Spleen (tissue), 11 donors: ENCODE measurements around the gene NRAP. TPM values are rescaled to one million over a fixed set of nuclear protein-coding genes. Genes with fewer than 3 reads are reported as not detected.

Experiments used
- DNase-seq: peaks from one replicate; pipeline ENCODE4 v3.0.0-alpha.2; 2020
- H3K27ac ChIP-seq, 8 donors: fragments of 200-600 bp; sonication (generic) in 7 of 8; 1 replicate in 4 of 8; 2 replicates in 4 of 8; pipeline versions ENCODE4 v1.5.0 to v1.8.0; 2016 to 2021; ENCODE audit warnings: inconsistent platforms in 4 of 8, mild to moderate bottlenecking in 4 of 8, moderate library complexity in 1 of 8
- H3K27me3 ChIP-seq, 7 donors: fragments of 200-600 bp; sonication (generic) in 6 of 7; replicated peaks in 1 of 7; 1 replicate in 4 of 7; 2 replicates in 3 of 7; pipeline versions ENCODE4 v1.5.0 to v1.8.0; 2016 to 2021; ENCODE audit warnings: inconsistent platforms in 3 of 7, mild to moderate bottlenecking in 1 of 7
- H3K36me3 ChIP-seq, 6 donors: fragments of 200-600 bp; sonication (generic) in 5 of 6; 1 replicate in 4 of 6; 2 replicates in 2 of 6; pipeline versions ENCODE4 v1.5.0 to v1.8.0; 2016 to 2021; ENCODE audit warnings: inconsistent platforms in 2 of 6
- H3K4me1 ChIP-seq, 6 donors: fragments of 200-600 bp; sonication (generic) in 5 of 6; 1 replicate in 3 of 6; 2 replicates in 3 of 6; pipeline versions ENCODE4 v1.5.0 to v1.8.0; 2016 to 2021; ENCODE audit warnings: inconsistent platforms in 3 of 6
- H3K4me3 ChIP-seq, 8 donors: fragments of 200-600 bp; sonication (generic) in 7 of 8; 1 replicate in 4 of 8; 2 replicates in 4 of 8; pipeline versions ENCODE4 v1.5.0 to v1.8.0; 2016 to 2021; ENCODE audit warnings: inconsistent platforms in 4 of 8, mild to moderate bottlenecking in 4 of 8, moderate library complexity in 2 of 8
- H3K9me3 ChIP-seq, 8 donors: fragments of 200-600 bp; sonication (generic) in 7 of 8; 1 replicate in 4 of 8; 2 replicates in 4 of 8; pipeline versions ENCODE4 v1.5.0 to v1.8.0; 2016 to 2021; ENCODE audit warnings: inconsistent platforms in 4 of 8
- CTCF ChIP-seq, 11 experiments: fragments of 200-600 bp in 7 of 11; fragments of 450-650 bp in 4 of 11; sonication (generic) in 4 of 11; IDR thresholded peaks in 8 of 11; conservative IDR thresholded peaks in 3 of 11; 1 replicate in 7 of 11; 2 replicates in 4 of 11; pipeline versions ENCODE4 v1.4.0 to v1.8.0; 2016 to 2021; ENCODE audit warnings: antibody characterized with exemption in 11 of 11, inconsistent platforms in 4 of 11, mild to moderate bottlenecking in 1 of 11
- POLR2A ChIP-seq, 3 donors: fragments of 450-650 bp; IDR thresholded peaks; one replicate each; pipeline ENCODE4 v1.5.1; 2017; ENCODE audit warnings: antibody characterized with exemption in 3 of 3, mild to moderate bottlenecking in 1 of 3
- POLR2AphosphoS5 ChIP-seq, 3 donors: sonication (generic); formaldehyde crosslinking; IDR thresholded peaks; one replicate each; pipeline ENCODE4 v1.5.1; 2017; ENCODE audit warnings: antibody characterized with exemption in 3 of 3
- WGBS, 5 donors: extraction: QIAGEN DNeasy Blood & Tissue Kit in 3 of 5; methylation state at CpG; one replicate each; pipeline versions ENCODE4 v1.1.5 to v1.1.7; 2013 to 2018; 5-methylcytosine and 5-hydroxymethylcytosine counted together
- intact Hi-C: fragments of 100-400 bp; cut with DNase I; formaldehyde crosslinking; loops from one replicate; pipeline ENCODE4 v1.15.0; 2023; ENCODE audit warnings: low total_unique reads
- polyA plus RNA-seq, 3 donors: library from polyadenylated mRNA; stranded (reverse); fragments of 200-250 nt; gene quantifications; one replicate each; pipeline ENCODE4 v1.2.1, GENCODE V29; 2013
- total RNA-seq, 7 donors: library from RNA; depleted of rRNA in 3 of 7; stranded (reverse); fragments of >200 nt in 3 of 7; fragmentation: NEBNext Ultra II Directional in 4 of 7; extraction: Animal tissue kit (Norgen Biotek cat#: 25700) in 4 of 7; gene quantifications; one replicate each; pipeline versions ENCODE4 v1.1.0 to v1.2.1, GENCODE V29; 2016 to 2021
- donor health status: healthy with polysubstance abuse.
- donor health status: DM: no; HTN: no; CAD: no; lungs with moderate emphysema.
- donor health status: DM: no; HTN: no; CAD: no.
- donor health status: Bipolar disorder and iron deficiency.
- donor health status: healthy.
- donor health status: DM: no; HTN: no; CAD: no.
- donor health status: DM: yes; HTN: yes; CAD: no.

NRAP gene
- total and polyA plus RNA-seq, 10 donors, result 0.03 to 0.13 (median 0.04) TPM; not detected in 6

- no peak overlapping the region for H3K4me3 ChIP-seq
- H3K36me3 ChIP-seq, result no peaks in the 10 kb centered on the region
- H3K4me1 ChIP-seq, result no peaks in the 10 kb centered on the region
- TF ChIP-seq CTCF (IDR thresholded peaks at IDR 0.05 in 8 of 11, conservative IDR thresholded peaks at IDR 0.05 in 3 of 11) (no peak), POLR2AphosphoS5 (IDR thresholded peaks at IDR 0.05) (no peak), POLR2A (IDR thresholded peaks at IDR 0.05) (no peak)
- no peaks in the 10 kb centered on the region for H3K9me3 ChIP-seq
- no peak overlapping the region for H3K27ac ChIP-seq
- no peak for DNase-seq
- 44 to 56% (median 50%) methylated on average over 7 of the region's 7 CpGs for WGBS, 5 donors
- H3K27me3 ChIP-seq, result peaks cover 0 to 9% (median 0%) of the 10 kb centered on the region in 7 donors
- intact Hi-C loops, result no loop called here
Observed at GRCh38 chr10:113644185-113645120, 19.4 kb downstream of the NRAP start.

GRCh38 chr10:113643183-113643582 is 20.7 kb downstream of the NRAP start:
- Histone ChIP-seq H3K9me3 (no peaks in the 10 kb centered on the region), H3K27me3 (peaks cover 0 to 9% (median 0%) of the 10 kb centered on the region in 7 donors), H3K4me3 (no peak overlapping the region), H3K36me3 (no peaks in the 10 kb centered on the region), H3K4me1 (no peaks in the 10 kb centered on the region), H3K27ac (no peak overlapping the region)
- TF ChIP-seq POLR2A (IDR thresholded peaks at IDR 0.05) (no peak), POLR2AphosphoS5 (IDR thresholded peaks at IDR 0.05) (no peak), CTCF (IDR thresholded peaks at IDR 0.05 in 8 of 11, conservative IDR thresholded peaks at IDR 0.05 in 3 of 11) (no peak)
- WGBS, 5 donors, result 65 to 83% (median 77%) methylated on average over 4 of the region's 4 CpGs
- intact Hi-C loops, result no loop called here
- DNase-seq, result no peak

- 68 to 86% (median 81%) methylated on average over 4 of the region's 4 CpGs for WGBS, 5 donors
- TF ChIP-seq POLR2A (IDR thresholded peaks at IDR 0.05) (no peak), POLR2AphosphoS5 (IDR thresholded peaks at IDR 0.05) (no peak), CTCF (IDR thresholded peaks at IDR 0.05 in 8 of 11, conservative IDR thresholded peaks at IDR 0.05 in 3 of 11) (no peak)
- peaks cover 0 to 9% (median 0%) of the 10 kb centered on the region in 7 donors for H3K27me3 ChIP-seq
- intact Hi-C loops, result no loop called here
- H3K4me1 ChIP-seq, result no peaks in the 10 kb centered on the region
- H3K36me3 ChIP-seq, result no peaks in the 10 kb centered on the region
- H3K9me3 ChIP-seq, result no peaks in the 10 kb centered on the region
- no peak overlapping the region for H3K27ac ChIP-seq
- no peak for DNase-seq
- H3K4me3 ChIP-seq, result no peak overlapping the region
Observed at GRCh38 chr10:113641702-113642101, 22.1 kb downstream of the NRAP start.

- Histone ChIP-seq H3K27me3 (peaks cover 0 to 15% (median 0%) of the 10 kb centered on the region in 7 donors), H3K27ac (no peak overlapping the region), H3K36me3 (no peaks in the 10 kb centered on the region), H3K4me1 (no peaks in the 10 kb centered on the region), H3K9me3 (no peaks in the 10 kb centered on the region), H3K4me3 (no peak overlapping the region)
- intact Hi-C loops, result no loop called here
- WGBS, 5 donors, result 67 to 73% (median 68%) methylated on average over 3 of the region's 3 CpGs
- TF ChIP-seq POLR2A (IDR thresholded peaks at IDR 0.05), result no peak
- TF ChIP-seq POLR2AphosphoS5 (IDR thresholded peaks at IDR 0.05), result no peak
- no peak for TF ChIP-seq CTCF (IDR thresholded peaks at IDR 0.05 in 8 of 11, conservative IDR thresholded peaks at IDR 0.05 in 3 of 11)
- DNase-seq, result no peak
Observed at GRCh38 chr10:113639966-113640365, 23.9 kb downstream of the NRAP start.
